ENCODE data around the gene ATP2B2.

Gene ATP2B2

GRCh38 chr3:10445561-10446175 lies 59.7 kb downstream of the ATP2B2 start:
- no peak for DNase-seq (ENCODE audit: low spot score)
- no peak for TF ChIP-seq CTCF (IDR thresholded peaks at IDR 0.05)
- no peak overlapping the region for H3K27ac ChIP-seq

GRCh38 chr3:10444511-10444910 lies 60.9 kb downstream of the ATP2B2 start:
- H3K4me3 ChIP-seq, result no peak overlapping the region
- DNase-seq (ENCODE audit: low spot score), result no peak
- no peak overlapping the region for H3K27ac ChIP-seq
- TF ChIP-seq CTCF (IDR thresholded peaks at IDR 0.05), result no peak

More at GRCh38 chr3:10445561-10446175, 59.7 kb downstream of the ATP2B2 start:
- no peak overlapping the region for H3K4me3 ChIP-seq

DNA sequence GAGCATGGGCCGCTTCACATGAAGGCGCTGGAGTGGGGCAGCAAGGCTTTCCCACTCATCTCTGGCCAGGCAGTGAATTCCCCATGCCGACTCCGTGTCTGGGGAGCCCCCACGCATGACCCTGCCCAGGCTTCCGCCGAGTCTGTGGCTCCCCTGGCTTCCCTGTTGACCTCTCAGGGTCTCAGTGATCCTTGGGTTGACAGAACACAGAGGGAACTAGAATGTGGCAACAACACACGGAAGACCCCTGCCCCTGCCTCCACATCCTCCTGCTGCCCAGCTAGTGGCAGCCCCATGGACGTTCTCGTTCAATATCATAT lies 61.3 kb downstream of the ATP2B2 start:
- no peak for DNase-seq (ENCODE audit: low spot score)
- no peak for TF ChIP-seq CTCF (IDR thresholded peaks at IDR 0.05)
- no peak overlapping the region for H3K4me3 ChIP-seq
- no peak overlapping the region for H3K27ac ChIP-seq

DNA sequence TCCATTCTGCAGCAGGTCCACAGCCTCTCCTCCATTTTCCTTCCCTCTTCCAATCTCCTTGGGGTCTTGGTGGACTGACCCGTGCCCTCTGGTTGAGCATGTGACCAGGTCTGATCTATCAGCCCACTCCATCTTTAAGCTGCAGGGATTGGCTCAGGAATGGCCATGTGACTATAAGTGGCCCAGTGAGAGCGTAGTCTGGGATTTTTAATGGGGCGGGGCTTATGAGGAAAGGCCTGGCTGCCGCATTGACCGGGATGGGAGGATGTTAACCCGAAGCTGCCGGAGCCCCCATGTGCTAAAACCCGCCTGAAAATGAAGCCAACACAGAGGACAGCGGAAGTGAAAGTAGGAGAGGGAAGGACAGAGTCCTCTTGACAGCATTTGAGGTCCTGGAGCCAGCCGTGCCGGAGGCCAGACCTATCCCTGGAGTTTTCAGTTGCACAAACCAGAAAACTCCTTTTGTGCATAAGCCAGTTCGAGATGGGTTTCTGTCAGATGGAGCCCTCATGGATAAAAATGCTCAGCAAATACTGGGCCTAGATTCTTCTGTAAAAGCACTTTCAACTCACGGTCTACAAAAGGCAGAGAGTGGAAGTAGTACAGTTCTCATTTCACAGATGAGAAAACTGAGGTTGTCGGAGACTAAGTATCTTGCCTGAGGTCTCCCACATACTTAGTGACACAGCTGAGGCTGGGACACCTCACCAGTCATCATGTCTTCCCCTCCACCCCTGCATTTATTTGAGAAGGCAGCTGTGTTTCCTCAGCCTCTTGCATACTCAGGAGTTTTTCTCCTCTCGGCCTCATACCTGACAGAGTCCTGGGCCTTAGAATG lies 61.9 kb downstream of the ATP2B2 start:
- H3K27ac ChIP-seq, result no peak overlapping the region
- no peak for DNase-seq (ENCODE audit: low spot score)
- no peak overlapping the region for H3K4me3 ChIP-seq
- TF ChIP-seq CTCF (IDR thresholded peaks at IDR 0.05), result no peak

- Histone ChIP-seq H3K4me3 (no peak overlapping the region), H3K27ac (no peak overlapping the region)
- no peak for DNase-seq (ENCODE audit: low spot score)
- no peak for TF ChIP-seq CTCF (IDR thresholded peaks at IDR 0.05)
These were observed 63.1 kb downstream of the ATP2B2 start for GRCh38 chr3:10442151-10442795.

GRCh38 chr3:10440684-10441083 lies 64.7 kb downstream of the ATP2B2 start:
- no peak for DNase-seq (ENCODE audit: low spot score)
- Histone ChIP-seq H3K27ac (no peak overlapping the region), H3K4me3 (no peak overlapping the region)
- TF ChIP-seq CTCF (IDR thresholded peaks at IDR 0.05), result no peak

All from coronary artery (tissue), 2 donors.